GM20431 (cell line): ENCODE measurements around the gene TEX19.

Source experiments
- in situ Hi-C: fragments of 300-500 bp; cut with MseI, MboI; formaldehyde crosslinking; loops from one replicate; pipeline ENCODE4 v1.15.0; 2020; ENCODE audit warnings: low sequenced_read_pairs; ENCODE audit not compliant: unreplicated experiment

The TEX19 gene

DNA sequence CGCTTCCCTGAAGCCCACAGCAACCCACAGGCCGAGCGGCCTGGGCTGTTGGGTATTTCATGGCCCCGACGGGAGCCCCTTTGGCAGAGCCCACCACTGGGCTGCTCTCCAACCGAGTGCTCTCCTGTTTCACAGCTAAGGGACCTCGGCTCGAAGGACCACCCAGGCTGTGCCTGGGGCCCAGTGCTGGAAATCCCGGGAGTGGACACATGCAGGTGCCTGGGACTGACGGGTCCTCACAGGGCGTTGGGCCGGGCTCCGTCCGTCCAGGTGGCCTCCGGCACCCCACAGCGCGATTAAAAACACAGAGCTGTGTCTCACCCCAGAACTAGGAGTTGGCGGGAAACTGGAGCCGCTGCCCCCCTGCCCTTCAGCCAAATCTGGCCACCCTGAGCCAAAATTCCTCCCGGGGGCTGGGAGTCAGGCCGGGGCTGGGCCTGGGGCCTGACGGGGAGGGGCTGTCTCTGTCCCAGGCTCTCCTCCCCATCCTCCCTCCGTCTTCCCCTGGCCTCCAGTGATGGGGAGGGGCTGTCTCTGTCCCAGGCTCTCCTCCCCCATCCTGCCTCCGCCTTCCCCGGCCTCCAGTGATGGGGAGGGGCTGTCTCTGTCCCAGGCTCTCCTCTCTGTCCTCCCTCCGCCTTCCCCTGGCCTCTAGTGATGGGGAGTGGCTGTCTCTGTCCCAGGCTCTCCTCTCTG, 26.7 kb downstream of the TEX19 start:
- in situ Hi-C loops: no loop called here

DNA sequence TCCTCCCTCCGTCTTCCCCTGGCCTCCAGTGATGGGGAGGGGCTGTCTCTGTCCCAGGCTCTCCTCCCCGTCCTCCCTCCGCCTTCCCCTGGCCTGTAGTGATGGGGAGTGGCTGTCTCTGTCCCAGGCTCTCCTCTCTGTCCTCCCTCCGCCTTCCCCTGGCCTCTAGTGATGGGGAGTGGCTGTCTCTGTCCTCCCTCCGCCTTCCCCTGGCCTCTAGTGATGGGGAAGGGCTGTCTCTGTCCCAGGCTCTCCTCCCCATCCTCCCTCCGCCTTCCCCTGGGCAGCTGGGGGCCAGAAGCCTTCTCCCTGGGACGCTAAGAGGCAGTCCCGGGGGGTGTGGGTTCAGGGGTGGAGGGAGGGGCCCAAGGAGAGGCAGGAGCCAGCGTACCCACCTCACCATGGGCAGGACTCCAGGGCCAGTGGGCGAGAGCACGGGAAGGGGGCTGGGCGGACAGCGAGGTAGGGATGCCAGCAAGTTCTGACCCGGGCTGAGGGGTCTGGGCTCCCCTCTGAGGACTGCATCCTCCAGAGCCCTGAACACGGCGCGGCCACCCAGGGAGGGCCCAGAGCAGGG, 27.3 kb downstream of the TEX19 start:
- in situ Hi-C loops: no loop called here

DNA sequence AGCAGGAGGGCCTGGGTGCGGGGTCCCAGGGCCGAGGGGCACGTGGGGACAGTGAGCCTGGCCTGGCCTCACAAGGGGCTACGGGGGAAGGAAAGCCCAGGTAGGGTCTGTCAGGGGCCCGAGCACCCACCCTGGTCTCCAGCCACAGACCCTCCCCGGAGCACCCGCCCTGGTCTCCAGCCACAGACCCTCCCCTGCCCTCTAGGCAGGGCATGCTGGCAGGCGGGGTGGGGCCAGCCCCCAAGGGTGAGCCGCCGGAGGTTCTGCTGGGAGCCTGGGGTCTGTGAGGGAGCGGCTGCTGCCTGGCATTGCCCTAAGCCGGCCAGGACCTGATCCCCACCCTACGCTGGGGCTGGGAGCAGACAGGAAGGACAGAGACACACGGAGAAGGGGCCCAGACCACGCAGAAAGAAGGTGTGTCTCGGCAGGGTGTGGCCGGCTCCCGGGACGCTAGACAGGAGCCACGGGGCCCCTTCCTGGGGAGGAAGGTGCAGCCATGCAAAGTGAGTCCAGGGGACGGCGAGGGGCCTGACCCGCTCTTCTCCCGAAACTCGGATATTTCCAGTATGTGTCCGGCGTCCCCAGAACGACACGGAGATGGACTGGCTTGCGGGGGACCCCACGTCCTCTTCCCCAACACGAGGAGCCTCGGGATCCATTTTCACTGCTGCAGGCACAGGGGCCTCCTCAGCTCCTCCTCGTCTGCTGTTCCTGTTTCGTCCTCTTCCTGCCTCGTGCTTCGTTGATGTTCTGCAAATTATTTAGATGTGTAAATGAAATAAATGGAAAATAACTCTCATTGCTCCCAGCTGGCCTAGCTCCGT, 28.0 kb downstream of the TEX19 start:
- in situ Hi-C loops: no loop called here

DNA sequence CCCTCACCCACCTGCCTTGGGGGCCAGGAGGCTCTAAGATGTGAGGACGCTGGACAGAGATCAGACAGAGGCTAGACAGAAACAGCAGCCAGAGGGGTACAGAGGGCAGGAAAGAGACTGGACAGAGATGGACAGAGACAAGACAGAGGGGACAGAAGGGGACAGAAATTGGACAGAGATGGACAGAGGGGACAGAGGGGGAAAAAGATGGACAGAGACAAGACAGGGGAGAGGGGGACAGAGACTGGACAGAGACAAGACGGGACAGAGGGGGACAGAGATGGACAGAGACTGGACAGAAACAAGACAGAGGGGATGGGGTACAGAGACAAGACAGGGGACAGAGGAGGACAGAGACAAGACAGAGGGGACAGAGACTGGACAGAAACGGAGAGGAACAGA, 28.7 kb downstream of the TEX19 start:
- in situ Hi-C loops: no loop called here

DNA sequence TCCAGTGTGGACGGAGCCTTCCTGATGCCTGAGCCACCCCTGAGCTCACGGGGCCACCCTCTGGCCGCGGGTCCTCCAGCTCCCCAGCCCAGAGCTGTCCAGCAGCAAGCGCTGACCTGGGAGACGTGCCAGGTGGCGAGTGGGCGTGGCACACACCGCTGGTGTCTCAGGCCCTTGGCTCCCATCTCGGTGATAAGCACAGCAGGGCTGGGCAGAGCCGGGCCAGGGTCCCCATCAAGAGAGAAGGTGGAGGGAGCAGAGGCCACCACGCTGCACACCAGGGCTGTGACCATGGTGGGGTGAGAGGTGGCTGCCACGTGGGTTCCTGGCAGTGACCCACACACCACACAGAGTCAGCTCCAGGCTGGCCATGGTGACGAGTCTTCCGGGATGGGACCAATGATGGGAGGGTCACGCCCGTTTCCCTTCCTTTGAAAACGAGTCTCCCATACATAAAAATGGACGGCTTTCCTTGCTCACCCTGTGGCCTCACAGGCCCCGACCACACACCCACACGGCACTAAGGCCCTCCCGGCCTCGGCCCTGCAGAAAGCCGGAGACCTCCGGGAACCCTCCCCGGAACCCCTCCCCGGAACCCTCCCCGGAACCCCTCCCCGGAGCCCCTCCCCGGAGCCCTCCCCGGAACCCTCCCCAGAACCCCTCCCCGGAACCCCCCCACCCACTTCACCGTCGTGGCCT, 29.3 kb downstream of the TEX19 start:
- in situ Hi-C loops: no loop called here

DNA sequence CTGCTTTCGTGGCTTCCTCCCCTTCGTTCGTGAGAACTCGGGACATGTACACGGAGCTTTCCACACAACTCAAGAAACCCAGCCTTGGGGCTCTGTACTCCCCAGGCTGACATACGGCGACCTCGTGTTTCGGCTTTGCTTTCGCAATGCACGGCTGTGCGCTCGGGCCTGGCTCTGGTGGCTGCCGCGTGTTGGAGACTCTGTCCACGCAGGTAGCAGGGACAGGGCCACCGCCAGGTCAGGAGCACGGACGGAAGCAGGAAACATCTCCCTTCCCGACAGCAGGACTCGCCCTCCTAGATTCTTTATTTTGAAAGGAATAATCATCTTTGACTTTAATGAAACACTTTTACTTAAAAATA, 29.9 kb downstream of the TEX19 start:
- in situ Hi-C loops: no loop called here

DNA sequence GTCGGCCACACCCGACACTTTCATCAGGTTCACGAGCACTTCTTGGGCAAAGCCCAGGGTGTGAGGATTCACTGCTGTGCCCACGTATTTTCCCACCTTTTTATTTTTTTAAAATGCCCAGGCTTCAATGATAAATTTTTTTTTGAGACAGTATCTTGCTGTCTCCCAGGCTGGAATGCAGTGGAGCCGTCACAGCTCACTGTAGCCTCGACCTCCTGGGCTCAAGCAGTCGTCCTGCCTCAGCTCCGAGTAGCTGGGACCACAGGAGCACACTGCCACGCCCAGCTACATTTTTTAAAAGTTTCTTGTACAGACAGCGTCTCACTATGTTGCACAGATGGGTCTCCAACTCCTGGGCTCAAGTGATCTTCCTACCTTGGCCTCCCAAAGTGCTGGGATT, 30.3 kb downstream of the TEX19 start:
- in situ Hi-C loops: no loop called here

DNA sequence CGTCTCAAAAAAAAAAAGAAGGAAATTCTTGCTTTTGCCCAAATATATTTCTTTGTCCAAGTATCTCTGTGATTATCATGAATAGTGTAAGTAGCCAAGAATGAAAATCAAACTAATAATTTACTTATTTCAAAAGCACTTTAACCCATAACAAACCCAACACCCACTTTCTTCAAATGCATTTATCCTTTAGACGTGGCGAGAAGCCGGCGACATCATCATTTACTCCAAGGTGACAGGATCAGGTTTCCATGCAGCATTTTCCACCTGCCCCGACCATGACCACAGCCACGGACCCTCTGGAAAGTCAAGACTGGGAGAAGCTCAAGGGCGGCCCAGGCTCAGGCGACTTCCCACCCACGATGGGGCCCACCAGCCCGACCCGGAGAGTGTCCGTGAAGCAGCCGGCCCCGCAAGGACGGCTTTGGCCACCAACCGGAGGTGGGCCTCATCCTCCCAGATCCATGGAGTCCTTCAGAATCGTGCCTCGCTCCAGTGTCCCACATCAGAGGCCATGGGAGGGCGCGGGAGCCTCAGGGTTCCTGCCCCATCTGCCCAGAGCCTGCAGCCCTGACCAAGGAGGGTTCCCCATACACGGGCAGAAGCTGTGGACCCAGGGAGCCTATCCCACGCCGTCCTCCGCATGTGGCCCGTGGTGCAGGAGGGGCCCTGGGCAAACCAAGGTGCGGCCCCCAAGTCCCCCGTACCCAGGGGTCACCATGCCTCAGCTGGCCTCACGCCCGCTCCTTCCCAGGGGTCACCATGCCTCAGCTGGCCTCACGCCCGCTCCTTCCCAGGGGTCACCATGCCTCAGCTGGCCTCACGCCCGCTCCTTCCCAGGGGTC, 31.2 kb downstream of the TEX19 start:
- in situ Hi-C loops: no loop called here

DNA sequence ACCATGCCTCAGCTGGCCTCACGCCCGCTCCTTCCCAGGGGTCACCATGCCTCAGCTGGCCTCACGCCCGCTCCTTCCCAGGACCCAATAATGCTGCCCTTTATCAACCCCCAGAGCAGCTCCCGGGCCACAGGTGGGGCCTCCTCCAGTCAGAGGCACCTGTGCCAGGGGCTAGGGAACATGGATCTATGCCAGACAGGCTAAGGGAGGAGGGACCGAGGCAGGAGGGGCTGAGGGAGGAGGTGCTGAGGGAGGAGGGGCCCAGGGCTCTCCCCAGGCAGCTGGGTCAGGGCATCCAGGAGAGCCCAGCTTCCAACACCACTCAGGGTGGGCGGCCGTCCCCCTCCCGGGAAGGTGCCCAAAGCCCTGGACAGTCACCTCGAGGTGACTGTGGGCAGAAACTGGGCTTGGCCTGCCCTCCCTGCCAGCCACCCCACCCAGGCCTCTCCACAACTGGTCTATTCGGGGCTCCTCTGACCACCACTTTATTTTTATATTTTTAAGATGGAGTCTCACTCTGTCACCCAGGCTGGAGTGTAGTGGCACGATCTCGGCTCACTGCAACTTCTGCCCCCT, 31.9 kb downstream of the TEX19 start:
- in situ Hi-C loops: no loop called here

DNA sequence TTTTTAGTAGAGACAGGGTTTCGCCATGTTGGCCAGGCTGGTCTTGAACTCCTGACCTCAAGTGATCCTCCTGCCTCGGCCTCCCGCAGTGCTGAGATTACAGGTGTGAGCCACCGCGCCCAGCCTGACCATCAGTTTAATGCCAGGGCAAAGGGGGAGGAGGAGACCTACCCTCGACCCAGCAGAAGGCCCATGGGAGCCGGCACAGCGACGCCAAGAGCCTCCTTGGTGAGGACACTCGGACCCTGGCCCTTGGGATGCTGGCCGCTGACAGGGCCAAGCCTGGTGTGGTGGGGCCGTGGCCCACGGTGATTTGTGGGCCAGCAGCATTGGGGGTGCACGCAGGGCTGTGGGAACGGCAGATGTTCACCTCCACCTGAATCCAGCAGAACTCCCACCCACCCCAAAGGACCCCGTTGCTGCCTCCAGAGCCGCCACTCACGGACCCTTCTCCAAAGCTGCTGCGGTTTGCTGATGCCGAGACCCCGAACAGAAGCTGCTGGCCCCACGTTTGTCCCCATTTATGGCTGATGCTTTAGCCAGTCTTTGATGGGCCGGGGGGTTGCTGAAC, 32.5 kb downstream of the TEX19 start:
- in situ Hi-C loops: no loop called here

DNA sequence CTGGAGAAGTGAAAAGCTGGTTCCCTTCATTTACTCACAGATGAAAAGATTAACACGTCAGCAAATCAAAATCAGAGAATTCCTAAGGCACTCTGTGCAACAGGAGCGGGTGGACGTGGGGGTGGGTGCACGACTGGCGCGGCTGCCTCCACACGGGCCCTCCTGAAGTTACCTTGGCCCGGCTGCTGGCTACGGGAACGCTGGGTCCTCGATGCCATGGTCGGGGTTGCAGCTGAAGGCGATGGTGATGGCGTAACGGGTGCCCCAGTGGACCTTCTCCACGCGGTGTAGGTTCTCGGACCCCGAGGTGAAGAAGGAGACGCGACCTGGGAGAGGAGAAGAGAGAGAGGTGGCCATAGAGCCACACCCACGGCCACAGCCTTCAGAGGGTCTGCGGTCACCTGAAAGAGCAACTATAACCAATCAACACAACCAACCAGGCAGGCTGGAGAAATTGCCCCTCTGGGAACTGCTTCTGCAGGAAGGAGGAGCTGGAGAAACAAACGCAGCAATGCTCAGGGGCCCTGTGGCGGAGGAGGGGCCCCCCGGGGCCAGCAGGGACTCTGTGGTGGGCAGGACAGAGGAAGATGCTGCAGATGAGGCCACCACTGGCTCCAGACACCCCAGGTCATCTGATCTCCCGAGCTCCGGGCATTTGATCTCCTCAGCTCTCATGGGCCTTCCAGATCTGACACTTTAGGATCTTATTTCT, 33.3 kb downstream of the TEX19 start:
- in situ Hi-C loops: no loop called here

DNA sequence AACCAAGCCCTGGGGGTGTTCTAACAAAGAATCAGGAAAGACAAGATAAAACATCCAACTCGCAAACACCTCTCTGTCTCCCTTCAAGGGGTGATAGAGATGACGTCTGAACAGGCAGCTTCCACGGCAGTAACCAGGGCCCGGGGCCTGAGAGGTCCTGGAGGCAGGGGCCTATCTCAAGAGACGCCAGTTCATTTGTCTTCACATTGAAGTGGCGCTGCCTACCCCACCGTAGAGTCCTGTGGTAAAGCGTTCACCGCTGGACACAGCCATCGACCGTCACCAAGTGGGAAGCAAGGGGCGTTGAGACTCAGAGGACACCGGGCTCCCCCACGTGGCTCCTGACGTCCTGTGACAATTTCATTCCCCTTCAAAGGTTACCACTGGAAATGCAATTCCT, 33.9 kb downstream of the TEX19 start:
- in situ Hi-C loops: no loop called here

DNA sequence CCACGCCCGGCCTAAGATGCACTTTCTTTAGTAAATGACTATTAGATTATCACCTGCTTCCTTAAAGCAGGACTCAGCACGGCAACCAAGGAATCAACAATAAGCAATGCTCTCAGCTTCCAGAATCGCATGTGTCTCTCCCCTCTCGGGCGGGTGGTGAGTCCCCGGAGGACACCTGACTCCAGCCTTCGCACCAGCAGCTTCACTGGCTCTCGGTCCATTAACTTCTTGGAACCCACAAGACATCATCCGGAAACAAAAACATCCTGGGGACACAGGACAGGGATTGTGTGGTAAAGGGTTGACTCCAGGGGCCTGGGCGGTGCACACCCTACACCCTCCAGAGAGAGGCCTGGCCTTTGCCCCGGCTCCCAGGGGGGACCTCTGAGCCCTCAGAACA, 35.2 kb downstream of the TEX19 start:
- in situ Hi-C loops: no loop called here

DNA sequence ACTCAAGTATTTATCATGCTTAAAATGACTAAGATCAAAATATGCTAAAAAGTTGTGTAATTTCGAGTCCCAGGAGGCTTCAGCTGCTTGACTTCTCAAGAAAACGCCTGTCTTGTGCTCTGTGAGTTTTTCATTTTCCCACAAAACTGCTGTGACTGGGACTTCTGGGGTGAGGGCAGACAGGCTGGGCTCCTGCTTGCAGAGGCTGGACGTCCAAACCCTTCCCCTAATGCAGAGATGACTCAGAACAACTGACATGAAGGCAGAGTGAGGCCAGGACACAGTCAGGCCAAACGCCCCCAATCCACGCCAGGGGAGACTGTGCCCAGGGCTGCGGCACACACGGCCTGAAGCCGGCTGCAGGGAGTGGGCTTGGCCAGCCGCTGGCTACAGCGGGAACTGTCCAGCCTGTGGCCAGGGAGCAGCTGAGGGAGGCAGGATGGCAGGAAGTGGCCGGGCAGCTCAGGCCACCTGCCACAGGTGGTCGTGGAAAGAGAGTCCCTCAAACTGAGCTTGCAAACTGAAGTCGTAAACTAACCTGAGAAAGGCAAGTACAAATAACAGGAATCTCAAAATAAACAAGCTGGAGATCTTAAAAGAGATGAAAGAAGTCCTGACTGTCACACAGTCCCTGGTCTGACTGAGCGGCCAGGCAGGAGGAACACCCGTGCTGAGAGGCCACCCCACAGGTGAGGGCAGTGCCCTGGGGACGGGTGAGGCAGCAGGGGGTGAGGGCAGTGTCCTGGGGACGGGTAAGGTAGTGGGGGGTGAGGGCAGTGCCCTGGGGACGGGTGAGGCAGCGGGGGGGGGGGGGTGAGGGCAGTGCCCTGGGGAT, 37.8 kb downstream of the TEX19 start:
- in situ Hi-C loops: no loop called here

DNA sequence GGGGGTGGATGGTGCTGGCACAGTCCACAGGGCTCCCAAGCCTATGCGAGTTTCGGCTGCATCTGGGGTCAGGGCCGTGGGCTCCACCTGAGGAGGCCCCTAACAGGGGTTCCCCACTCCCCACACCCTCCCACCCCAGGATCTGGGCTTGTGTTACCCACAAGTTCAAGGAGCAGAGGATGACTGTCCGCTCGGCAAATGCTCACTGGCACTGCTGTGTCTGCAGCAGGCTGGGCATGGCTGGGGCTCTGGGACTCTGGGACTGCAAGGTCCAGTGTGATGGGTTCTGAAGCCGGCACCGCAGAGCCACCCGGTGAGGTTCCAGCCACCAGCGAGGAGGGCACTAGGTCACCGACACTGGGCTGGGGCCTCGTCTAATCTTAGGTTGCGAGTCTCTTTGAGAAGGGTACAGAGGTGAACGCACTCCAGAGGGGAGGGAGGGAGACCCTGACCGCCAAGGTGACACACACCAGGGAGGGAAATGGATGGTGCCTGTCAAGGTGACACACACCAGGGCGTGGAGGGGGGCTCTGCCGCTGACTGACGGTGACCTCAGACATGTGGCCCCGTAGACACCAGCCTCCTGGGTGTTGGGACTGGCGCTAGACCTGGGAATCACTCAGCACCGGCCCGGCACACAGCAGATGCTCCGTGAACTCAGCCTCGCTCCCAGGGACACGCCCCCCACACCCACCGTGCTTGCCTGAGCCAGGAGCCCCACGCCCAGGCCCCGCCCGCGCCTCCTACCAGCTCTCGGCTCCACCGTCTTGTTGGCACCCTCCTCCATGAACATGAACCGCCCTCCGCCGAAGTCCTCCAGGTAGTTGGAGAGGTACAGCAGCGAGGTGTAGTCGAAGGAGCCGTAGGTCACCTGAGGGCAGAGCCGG, 38.6 kb downstream of the TEX19 start:
- in situ Hi-C loops: no loop called here

DNA sequence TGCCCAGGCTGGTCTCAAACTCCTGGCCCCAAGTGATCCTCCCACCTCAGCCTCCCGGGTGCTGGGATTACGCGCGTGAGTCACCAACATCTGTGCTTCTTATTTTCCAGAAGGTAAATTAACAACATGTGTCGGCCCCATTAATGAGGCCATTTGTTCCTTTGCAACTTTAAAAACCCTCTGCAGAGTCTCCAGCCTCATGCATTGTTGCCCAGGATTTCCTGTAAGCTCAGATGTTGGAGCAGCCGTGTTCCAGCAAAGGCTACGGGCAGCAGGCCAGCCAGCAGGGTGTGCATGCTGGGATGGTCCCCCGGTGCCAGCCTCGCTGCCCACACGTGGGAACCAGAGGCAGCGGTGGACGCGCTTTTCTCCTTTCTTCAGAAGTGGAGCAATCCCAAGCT, 40.0 kb downstream of the TEX19 start:
- in situ Hi-C loops: no loop called here

DNA sequence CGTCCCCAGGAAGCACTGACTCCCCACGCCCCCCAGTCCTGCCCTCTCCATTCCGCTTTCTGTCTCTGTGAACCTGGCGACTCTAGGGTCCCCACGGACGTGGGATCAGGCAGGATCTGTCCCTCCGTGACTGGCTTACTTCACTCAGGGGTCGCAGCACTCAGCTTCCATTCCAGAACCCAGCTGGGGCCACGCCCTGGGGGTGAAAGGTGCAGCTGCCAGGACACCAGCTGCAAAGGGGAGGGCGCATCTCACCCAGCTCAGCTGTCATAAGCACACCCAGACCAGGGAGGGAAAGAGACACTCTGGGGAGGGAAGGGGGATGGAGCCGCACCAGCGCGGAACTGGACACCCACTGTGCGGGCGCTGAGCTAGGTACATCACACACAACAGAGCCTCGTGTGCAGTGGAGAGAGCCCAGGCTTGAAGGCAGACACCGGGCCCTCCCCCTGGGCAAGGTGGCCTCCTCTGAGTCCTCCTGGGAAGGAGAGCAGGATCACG, 40.6 kb downstream of the TEX19 start:
- in situ Hi-C loops: loop anchor here (10.0 kb wide), 1 partner anchor 45 kb away; the partner anchor contains the start of gene TEX19
